HEK293T (cell line): ENCODE measurements around the gene MACROD1.
"Not testable (repeated sequence)": the region's sequence is repeated elsewhere in the genome, so short reads cannot be mapped to it uniquely, and the experiment has no call there.

Experiments
- ARNT ChIP-seq: fragments of 450-650 bp; IDR thresholded peaks from 2 replicates; pipeline ENCODE4 v1.6.1; 2017; ENCODE audit warnings: mild to moderate bottlenecking
- BHLHE40 ChIP-seq: fragments of 450-650 bp; IDR thresholded peaks from 2 replicates; pipeline ENCODE4 v1.6.1; 2016; ENCODE audit warnings: mild to moderate bottlenecking, moderate library complexity, borderline replicate concordance
- ELF4 ChIP-seq: fragments of 450-650 bp; IDR thresholded peaks from 2 replicates; pipeline ENCODE4 v1.6.1; 2017; ENCODE audit warnings: antibody characterized with exemption
- FOXA1 ChIP-seq: fragments of 450-650 bp; IDR thresholded peaks from 2 replicates; pipeline ENCODE4 v1.6.1; 2016; ENCODE audit warnings: mild to moderate bottlenecking
- FOXM1 ChIP-seq: fragments of 450-650 bp; IDR thresholded peaks from 2 replicates; pipeline ENCODE4 v1.6.1; 2017; ENCODE audit warnings: mild to moderate bottlenecking, borderline replicate concordance
- HDGF ChIP-seq: fragments of 450-650 bp; IDR thresholded peaks from 2 replicates; pipeline ENCODE4 v1.6.1; 2017; ENCODE audit warnings: antibody characterized with exemption, borderline replicate concordance
- NFRKB ChIP-seq: fragments of 450-650 bp; IDR thresholded peaks from 2 replicates; pipeline ENCODE4 v1.6.1; 2016; ENCODE audit warnings: mild to moderate bottlenecking, moderate library complexity
- SP1 ChIP-seq: fragments of 450-650 bp; IDR thresholded peaks from 2 replicates; pipeline ENCODE4 v1.6.1; 2017
- TARDBP ChIP-seq: fragments of 450-650 bp; IDR thresholded peaks from 2 replicates; pipeline ENCODE4 v1.6.1; 2016

DNA sequence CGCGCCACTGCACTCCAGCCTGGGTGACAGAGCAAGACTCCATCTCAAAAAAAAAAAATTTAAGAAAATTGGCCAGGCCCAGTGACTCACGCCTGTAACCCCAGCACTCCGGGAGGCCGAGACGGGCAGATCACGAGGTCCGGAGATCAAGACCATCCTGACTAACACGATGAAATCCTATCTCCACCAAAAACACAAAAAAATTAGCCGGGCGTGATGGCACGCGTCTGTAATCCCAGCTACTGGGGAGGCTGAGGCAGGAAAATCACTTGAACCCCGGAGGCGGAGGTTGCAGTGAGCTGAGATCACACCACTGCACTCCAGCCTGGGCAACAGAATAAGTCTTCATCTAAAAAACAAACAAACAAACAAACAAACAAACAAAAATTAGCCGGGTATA lies 3.1 kb downstream of the MACROD1 start:
- not testable (repeated sequence) for TF ChIP-seq FOXM1, NFRKB, ARNT, BHLHE40, FOXA1, TARDBP, HDGF, ELF4, SP1
